CD1c-positive myeloid dendritic cell (primary cell): ENCODE data around the gene LRRC4.

Experiments
- DNase-seq: peaks from one replicate; pipeline ENCODE4 v3.0.0-alpha.2; 2016; ENCODE audit errors: extremely low spot score

Gene LRRC4

GRCh38 chr7:128059143-128059988 is 28.1 kb upstream of the LRRC4 start:
- DNase-seq, result no peak

- DNase-seq, result no peak
These were observed 26.7 kb upstream of the LRRC4 start for GRCh38 chr7:128057909-128058308.

DNA sequence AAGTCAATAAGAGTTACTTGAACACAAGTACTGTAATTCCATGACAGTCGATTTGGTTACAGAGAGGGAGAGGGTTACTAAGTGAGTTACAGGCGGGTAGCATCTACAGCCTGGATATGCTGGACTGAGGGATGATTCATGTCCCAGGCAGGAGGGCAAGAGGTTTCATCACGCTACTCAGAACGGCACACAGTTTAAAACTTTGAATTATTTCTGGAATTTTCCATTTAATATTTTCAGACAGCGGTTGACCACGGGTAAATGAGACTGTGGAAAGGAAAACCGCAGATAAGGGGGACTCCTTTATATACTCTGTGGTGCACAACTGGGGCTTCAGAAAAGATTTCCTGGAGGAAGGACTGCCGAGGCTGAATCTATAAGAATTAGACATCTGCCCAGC is 25.7 kb upstream of the LRRC4 start:
- DNase-seq, result no peak

DNA sequence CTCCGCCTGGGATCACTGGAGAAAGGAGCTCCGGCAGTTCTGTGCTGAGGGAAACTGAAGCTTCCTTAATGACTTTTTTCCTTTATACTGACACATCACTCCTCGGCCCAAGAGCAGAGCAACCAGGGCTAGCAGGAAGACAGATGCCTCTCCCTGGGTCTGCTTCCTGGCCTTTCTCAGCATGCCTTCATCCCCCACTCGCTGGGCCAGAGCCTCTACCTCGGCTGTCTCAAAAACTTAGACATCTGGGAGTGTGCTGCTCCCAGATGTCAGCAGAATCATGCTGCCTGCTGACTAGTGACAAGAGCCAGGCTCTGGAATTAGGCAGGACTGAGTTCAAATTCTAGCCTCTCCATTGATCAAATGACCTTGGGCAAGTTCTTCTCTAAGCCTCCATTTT is 24.4 kb upstream of the LRRC4 start:
- no peak for DNase-seq

- DNase-seq, result no peak
These were observed 23.3 kb upstream of the LRRC4 start for GRCh38 chr7:128054511-128054910.

DNA sequence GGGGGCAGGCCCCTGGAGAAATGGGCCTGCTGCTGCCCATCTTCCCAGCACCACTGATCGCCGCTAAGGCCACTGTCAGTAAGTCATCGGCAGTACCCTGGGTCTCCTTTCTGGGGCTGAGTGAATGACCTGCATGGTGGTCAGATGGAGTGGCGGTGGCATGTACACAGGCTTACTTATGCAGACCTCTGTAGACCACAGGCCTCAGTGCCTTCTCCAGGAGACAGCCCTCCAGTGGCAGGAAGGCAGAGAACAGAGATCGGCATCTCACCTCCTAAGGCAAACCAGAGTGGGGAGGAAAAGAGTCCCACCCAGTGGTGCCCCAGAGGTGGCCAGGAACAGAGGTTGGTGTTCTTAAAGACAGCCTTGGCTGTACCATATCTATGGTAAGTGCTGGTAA is 22.8 kb upstream of the LRRC4 start:
- no peak for DNase-seq

- peak; percentile 24 for DNase-seq
These were observed 21.8 kb upstream of the LRRC4 start for GRCh38 chr7:128053023-128053422.

DNA sequence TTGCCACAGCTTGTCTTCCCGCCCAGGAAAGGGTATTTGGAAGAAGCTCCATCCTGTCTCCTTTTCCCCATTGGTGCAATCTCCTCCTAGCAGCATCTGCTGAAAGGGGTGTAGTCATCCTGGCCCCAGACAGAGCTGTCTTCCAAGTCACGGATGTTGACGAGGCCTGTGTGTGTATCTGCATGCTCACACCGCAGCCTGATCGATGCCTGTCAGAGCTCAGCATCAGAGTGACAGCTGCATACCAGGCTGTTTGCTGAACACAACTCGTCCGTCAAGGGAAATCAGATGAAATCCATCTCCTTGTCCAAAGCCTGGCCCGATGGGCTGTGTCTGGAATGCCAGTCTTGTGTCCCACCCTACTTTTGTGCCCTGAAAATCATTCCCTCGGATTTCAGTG is 21.2 kb upstream of the LRRC4 start:
- DNase-seq, result no peak

- DNase-seq, result peak; percentile 41
These were observed 14.5 kb upstream of the LRRC4 start for GRCh38 chr7:128045766-128046165.

DNA sequence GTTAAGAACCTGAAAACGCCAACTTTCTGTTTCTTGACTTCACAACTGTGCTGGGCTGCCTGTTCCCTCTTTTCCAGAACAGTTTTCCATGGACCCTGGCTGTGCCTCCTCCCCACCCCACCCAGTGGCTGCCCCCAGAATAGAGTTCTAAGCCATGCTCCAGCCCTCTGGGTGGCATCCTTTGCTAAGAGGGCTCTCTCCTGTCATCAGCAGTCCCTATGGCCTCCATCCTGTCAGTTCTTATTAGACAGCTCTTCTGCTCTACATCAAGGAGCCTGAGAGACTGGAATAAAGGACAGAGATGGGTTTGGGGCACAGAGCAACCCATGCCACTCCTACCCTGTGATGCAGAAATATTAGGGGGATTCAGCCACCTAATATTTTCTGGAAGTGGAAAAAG is 13.9 kb upstream of the LRRC4 start:
- DNase-seq, result no peak

DNA sequence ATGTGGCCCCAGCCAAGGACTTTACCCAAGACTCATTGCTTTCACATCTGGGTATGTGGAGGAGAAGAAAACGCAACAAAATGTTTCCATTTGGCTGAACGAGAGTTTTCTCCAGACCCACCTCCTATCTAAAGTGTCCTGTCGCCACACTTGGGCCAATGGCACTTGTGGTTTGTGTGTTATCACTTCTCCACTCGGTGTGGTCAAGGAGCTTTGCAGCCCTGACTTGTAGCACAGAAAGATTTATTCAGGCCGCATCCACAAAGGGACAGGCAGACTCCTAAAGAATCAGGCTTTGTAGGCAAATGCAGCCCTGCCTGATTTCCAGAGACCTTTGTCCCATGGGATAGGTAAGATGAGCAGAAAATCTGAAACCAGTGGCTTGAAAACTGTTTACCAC is 12.8 kb upstream of the LRRC4 start:
- DNase-seq, result no peak

DNA sequence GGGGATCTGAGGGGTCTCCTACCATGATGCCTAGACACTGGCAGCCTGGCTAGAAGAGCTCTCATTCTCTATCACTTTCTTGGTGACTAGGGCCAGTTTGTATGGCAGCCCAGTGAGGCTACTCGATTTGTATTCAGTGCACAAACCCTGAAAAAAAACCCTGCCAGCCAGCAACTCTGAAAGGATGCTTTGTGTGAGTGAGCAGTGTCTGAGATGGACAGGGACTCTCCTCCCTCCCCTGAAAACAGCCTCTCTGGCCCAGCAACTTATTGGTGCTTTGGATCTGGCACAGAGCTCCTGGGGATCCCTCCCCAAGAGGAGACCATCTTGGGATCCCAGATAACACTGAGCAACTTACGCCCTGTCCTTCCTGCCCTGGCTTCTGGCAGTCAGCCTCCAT is 10.8 kb upstream of the LRRC4 start:
- DNase-seq, result no peak

- DNase-seq, result peak; percentile 16
These were observed 10.0 kb upstream of the LRRC4 start for GRCh38 chr7:128041203-128041602.

DNA sequence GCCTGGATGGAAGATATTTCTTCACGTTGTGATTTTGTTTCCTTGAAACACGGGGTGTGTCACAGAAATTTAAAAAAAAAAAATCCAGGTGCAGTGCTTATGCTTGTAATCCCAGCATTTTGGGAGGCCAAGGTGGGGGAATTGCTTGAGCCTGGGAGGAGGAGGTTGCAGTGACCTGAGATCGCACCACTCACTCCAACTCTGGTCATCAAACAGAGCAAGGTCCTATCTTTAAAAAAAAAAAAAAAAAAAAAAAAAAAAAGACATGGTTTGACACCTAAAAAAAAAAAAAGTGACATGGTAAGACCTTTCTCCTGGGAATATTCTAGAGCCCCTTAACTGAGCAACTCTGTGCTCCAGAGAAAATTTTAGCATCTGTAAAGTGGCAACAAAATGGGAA is 9.0 kb upstream of the LRRC4 start:
- no peak for DNase-seq

DNA sequence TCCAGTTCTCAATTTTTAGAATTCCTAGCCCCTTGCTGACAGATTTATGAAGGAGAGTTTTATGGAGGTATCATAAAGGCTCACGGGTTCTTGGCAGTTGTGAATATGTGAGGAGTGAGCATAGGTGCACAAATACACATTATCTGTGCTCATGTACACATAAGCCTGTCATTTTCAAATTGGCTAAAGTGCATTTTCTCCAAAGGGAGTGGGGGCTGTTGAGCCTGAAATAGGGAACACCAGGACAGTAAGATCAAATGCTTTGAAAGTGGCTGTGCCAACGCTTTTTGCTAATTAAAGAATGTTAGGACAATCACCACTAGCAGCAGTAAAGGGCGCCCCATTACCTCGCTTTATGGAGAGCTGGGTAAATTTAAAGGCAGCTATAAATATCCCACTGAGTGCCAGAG is 8.3 kb upstream of the LRRC4 start:
- no peak for DNase-seq

DNA sequence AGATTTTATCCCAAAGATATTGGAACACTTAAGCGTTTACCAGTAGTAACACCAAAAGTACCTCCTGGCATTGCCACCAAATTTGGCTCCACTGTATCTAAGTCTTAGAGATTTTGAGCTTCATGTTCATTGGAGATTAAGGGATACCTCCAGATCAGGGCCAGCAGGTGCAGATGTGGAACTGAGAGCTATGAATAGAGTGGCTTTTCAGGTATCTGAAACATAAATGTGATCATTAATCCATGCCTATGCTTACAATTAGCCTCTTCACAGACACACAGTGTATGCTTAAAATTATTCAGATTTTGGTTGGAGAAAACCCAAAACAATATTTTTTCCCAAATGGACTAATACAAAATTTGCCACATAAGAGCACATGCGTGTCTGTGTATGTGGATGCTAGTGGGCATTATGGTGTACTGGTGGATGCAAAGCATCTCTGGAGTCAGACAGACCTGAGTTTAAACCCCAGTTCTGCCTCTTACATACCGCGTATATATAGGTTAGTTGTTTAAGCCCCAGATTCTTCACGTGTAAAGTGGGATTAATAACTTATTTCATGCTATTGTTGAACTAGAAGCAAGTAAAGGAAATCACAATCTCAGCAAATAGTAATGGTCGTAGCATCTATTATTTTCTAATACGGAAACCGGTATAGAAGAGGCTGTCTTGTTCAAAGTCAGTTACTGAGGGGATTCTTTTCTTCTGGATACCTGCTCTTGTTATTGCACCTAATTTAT is 6.8 kb upstream of the LRRC4 start:
- DNase-seq, result no peak

GRCh38 chr7:128037081-128037480 is 5.8 kb upstream of the LRRC4 start:
- no peak for DNase-seq

DNA sequence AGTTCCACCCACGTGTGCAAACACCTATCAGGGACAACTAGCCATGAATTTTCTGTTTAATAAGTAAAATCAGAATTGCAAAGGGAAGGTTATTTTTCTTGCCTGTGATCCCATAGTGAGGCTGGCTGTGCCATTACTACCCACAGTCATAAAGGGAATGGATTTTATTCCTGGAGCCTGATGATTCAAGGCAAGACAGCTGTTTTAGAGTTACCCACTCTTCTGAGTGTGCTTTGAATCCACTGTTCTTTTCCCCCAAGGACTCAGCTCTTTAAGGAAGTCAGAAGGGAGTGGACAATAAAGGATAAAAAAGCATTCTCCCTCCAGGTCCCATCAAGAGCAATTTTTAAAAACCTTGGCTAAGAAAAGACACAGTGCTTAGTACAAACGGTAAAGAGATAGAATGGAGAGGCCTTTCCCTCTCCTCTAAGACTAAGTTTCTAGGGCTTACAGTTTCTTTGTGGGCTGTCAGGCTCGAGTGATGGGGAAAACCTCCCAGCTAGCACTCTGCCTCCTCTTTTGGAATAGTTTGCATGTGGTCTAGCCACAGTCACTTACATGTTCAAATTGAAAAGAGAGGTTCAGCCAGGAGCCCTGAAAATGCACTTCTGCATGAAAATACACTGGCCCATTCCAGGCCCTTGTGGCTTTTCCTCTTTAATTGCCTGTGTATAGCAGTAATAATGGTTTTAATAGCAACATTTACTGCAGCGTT is 5.1 kb upstream of the LRRC4 start:
- DNase-seq, result no peak

- no peak for DNase-seq
These were observed 4.5 kb upstream of the LRRC4 start for GRCh38 chr7:128035712-128036111.

GRCh38 chr7:128034825-128035224 is 3.6 kb upstream of the LRRC4 start:
- no peak for DNase-seq

DNA sequence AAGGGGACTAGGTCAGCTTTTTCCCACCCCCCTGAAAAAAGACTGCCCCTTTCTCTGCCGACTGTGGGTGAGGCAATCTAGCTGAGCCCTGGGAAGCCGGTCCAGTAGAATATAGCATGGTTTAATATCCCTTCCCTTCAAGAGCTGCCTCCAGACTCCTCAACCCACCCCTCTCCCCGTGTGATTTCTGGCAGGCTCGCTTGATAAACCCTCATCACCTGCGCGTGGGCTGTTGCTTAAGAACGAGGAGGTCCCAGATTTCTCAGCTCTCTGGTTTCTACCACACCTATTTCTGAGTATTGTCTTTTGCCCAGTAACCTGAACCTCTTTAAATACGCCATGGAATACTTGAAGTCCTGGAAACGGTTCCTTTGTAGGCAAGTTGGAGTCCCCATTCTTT is 2.0 kb upstream of the LRRC4 start:
- no peak for DNase-seq

DNA sequence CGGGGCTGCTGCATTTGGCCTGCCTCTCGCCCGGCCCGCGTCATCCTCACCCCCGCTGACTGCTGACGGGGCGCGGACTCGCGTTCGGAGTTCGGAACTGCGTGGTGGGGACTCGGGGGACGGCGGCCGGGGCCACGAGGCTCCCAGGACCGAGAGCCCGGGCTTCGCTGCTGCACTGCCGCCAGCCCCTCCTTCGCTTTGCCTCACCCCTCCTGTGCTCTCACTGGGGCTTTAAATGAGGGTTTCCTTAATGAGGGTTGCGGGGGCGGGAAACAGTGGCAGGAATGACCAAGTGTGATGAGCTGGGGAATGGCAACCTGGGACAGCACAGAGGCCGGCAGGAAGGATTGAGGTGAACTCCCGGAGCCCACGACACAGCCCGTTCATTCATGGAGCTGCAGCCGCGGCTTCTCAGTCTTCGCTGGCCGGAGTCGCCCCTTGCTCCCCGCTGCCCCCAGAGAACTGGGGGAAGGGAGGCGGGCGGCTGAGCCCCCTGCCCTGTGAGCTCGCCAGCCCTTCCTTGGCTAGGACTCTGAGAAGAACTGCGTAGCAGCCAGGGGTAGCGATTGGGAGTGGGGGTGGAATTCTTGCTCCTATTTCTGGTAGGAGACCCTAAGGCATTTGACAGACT is 1.5 kb upstream of the LRRC4 start:
- DNase-seq, result peak; percentile 18
